ENCODE measurements around the gene NKTR.

DNA sequence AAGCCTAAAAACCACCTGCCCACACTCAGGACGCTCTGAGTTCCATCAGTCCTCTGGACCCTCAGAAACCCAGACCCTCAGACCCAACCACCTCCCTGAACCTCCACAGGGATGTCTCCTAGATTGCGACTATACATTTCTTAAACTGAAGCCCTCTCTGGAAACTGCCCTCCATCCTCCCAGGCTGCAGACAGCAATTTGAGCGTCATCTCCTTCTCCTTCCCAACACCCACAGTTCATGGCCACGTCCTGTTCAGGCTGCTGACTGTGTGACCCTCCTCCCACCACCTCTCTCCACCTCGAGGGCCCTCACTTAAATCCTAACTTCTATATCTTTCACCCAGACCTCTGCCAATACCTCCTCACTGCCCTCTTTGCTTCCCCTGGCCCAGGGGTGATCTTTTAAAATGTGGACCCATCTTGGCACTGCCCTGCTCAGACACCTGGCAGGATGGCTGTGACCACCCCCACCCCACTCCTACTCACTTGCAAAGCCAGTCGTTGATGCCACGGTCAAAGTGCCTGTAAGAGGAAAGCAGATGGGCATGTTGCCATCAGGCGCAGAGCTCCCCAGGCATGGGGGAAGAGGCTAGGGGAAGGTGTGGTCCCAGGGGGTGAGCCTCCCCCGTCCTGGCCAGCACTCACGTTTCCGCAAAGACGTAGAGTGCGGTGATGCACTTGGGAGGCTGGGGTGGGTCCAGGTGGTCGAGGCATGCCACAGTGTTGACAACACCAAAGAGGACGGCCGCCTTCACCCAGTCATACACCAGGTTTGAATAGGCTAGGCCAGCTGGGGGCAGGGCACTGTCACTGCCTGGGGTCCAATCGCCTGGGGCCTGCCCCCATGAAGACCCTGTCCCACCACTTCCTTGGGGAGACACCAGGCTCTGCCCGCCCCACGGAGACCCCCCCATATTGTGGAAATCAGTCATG is 96.1 kb downstream of the NKTR start:
- TF ChIP-seq, protein P1, sequence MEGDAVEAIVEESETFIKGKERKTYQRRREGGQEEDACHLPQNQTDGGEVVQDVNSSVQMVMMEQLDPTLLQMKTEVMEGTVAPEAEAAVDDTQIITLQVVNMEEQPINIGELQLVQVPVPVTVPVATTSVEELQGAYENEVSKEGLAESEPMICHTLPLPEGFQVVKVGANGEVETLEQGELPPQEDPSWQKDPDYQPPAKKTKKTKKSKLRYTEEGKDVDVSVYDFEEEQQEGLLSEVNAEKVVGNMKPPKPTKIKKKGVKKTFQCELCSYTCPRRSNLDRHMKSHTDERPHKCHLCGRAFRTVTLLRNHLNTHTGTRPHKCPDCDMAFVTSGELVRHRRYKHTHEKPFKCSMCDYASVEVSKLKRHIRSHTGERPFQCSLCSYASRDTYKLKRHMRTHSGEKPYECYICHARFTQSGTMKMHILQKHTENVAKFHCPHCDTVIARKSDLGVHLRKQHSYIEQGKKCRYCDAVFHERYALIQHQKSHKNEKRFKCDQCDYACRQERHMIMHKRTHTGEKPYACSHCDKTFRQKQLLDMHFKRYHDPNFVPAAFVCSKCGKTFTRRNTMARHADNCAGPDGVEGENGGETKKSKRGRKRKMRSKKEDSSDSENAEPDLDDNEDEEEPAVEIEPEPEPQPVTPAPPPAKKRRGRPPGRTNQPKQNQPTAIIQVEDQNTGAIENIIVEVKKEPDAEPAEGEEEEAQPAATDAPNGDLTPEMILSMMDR (IDR thresholded peaks at IDR 0.05), result no peak
- TF ChIP-seq POLR2A (IDR thresholded peaks at IDR 0.05), result no peak

Measured in testis (tissue), 2 donors.